Esophagus squamous epithelium (tissue), 4 donors: Measurements from ENCODE around the gene DUSP5.

Source experiments
- CTCF ChIP-seq, 6 experiments: fragments of 450-650 bp in 4 of 6; fragments of 200-600 bp in 2 of 6; sonication (generic) in 2 of 6; IDR thresholded peaks; one replicate each; pipeline ENCODE4 v1.5.1; 2016 to 2019; ENCODE audit warnings: antibody characterized with exemption in 6 of 6, mild to moderate bottlenecking in 4 of 6, moderate library complexity in 4 of 6
- POLR2A ChIP-seq, 4 donors: fragments of 450-650 bp; IDR thresholded peaks; one replicate each; pipeline ENCODE4 v1.6.1; 2017; ENCODE audit warnings: antibody characterized with exemption in 4 of 4, mild to moderate bottlenecking in 4 of 4, moderate library complexity in 3 of 4

DNA sequence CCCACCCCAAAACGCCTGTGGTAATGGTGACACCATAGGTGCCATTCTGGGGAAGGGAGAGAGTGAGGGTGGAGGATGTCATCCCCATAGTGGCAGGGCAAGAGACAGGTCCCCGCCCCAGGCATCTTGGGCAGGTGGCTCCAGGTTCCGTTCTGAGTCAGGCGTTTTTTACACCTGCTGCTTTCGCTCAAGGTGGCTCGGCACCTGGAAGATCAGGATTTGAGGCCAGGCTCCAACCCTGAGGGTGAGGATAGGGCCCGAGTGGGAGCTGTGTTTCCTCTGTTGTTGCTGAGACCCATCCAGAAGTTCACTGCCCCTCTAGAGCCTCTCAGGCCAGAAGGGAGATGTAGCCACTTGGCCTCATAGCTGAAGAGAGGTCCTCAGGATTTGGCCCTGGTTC is 36.6 kb upstream of the DUSP5 start:
- TF ChIP-seq CTCF (IDR thresholded peaks at IDR 0.05) (no peak), POLR2A (IDR thresholded peaks at IDR 0.05) (no peak)
